H1 (cell line): ENCODE data around the gene LRCH1. TPM values are rescaled to one million over a fixed set of nuclear protein-coding genes. Genes with fewer than 3 reads are reported as not detected.

ENCODE experiments used
- BRCA1 ChIP-seq: IDR thresholded peaks from 2 replicates; pipeline ENCODE4 v1.6.1; 2012; ENCODE audit warnings: low read depth, low read length, improper control_type of control experiment
- CTCF ChIP-seq, 3 experiments: IDR thresholded peaks; 1 replicate in 2 of 3; 2 replicates in 1 of 3; pipeline versions ENCODE4 v1.5.1 to v1.6.1; 2011; ENCODE audit warnings: low read length in 3 of 3, mild to moderate bottlenecking in 3 of 3, inconsistent platforms in 2 of 3, low read depth in 1 of 3, moderate library complexity in 1 of 3; ENCODE audit not compliant: insufficient read depth in 1 of 3; ENCODE audit errors: control extremely low read depth in 1 of 3
- E2F6 ChIP-seq: IDR thresholded peaks from 2 replicates; pipeline ENCODE4 v1.6.1; 2012; ENCODE audit warnings: inconsistent platforms
- EGR1 ChIP-seq: IDR thresholded peaks from 2 replicates; pipeline ENCODE4 v1.6.1; 2011; ENCODE audit warnings: low read depth, low read length, borderline replicate concordance
- HDAC2 ChIP-seq, 2 experiments: fragments of 300-600 bp in 1 of 2; sonication (generic) in 1 of 2; IDR thresholded peaks; 2 replicates each; pipeline ENCODE4 v1.6.1; 2011 to 2012; ENCODE audit warnings: low read depth in 2 of 2, low read length in 2 of 2, mild to moderate bottlenecking in 2 of 2, moderate library complexity in 2 of 2, borderline replicate concordance in 1 of 2, inconsistent platforms in 1 of 2
- JUN ChIP-seq: IDR thresholded peaks from 2 replicates; pipeline ENCODE4 v1.6.1; 2011; ENCODE audit warnings: low read depth, mild to moderate bottlenecking, improper control_type of control experiment, low read length
- JUND ChIP-seq: IDR thresholded peaks from 2 replicates; pipeline ENCODE4 v1.6.1; 2011; ENCODE audit warnings: mild to moderate bottlenecking, improper control_type of control experiment, low read length
- KDM4A ChIP-seq: IDR thresholded peaks from one replicate; pipeline ENCODE4 v1.7.1; 2012; ENCODE audit warnings: low read depth, mild to moderate bottlenecking, moderate library complexity, low read length, inconsistent platforms; ENCODE audit not compliant: severe bottlenecking
- KDM5A ChIP-seq: fragments of 200-600 bp; IDR thresholded peaks from 2 replicates; pipeline ENCODE4 v1.7.1; 2012; ENCODE audit warnings: mild to moderate bottlenecking, low read length, inconsistent platforms, mixed read lengths
- NANOG ChIP-seq: IDR thresholded peaks from 2 replicates; pipeline ENCODE4 v1.6.1; 2011; ENCODE audit warnings: low read length, low read depth, mild to moderate bottlenecking, inconsistent platforms; ENCODE audit not compliant: insufficient read depth, poor library complexity, severe bottlenecking
- POU5F1 ChIP-seq: IDR thresholded peaks from 2 replicates; pipeline ENCODE4 v1.6.1; 2011; ENCODE audit warnings: low read depth, mild to moderate bottlenecking, low read length, moderate library complexity
- RBBP5 ChIP-seq: IDR thresholded peaks from 2 replicates; pipeline ENCODE4 v1.7.1; 2012; ENCODE audit warnings: low read depth, mild to moderate bottlenecking, inconsistent platforms, low read length, moderate library complexity, borderline replicate concordance
- SIX5 ChIP-seq: IDR thresholded peaks from 2 replicates; pipeline ENCODE4 v1.6.1; 2011; ENCODE audit warnings: mild to moderate bottlenecking, low read depth, low read length
- polyA plus RNA-seq, 7 experiments: library from polyadenylated mRNA; depleted of rRNA in 3 of 7; stranded (reverse) in 5 of 7; unstranded in 2 of 7; fragments of >200 nt in 5 of 7; fragments of 200-250 nt in 2 of 7; gene quantifications; 1 replicate in 5 of 7; 2 replicates in 1 of 7; 4 replicates in 1 of 7; pipeline versions ENCODE4 v1.2.1 to v1.2.3, GENCODE V29; 2011 to 2013; ENCODE audit warnings: missing spikeins in 2 of 7, mixed read lengths in 2 of 7
- total RNA-seq: library from RNA; stranded (reverse); fragmentation: NEBNext Ultra II Directional; extraction: Animal tissue kit (Norgen Biotek cat#: 25700); gene quantifications from 2 replicates; pipeline ENCODE4 v1.2.1, GENCODE V29; 2021

The LRCH1 gene
- total and polyA plus RNA-seq, 2 of the 8 experiments (the other 6 are each of a cell fraction or from before 2014, with no cell fraction given) = 3.0 to 10.1 TPM

GRCh38 chr13:46796515-46797474 is 243.8 kb downstream of the LRCH1 start, which contains the start of gene ESD (continued):
- no peak for TF ChIP-seq NANOG
- TF ChIP-seq E2F6 = peak; percentile 98
- TF ChIP-seq RBBP5 = peak; percentile 98
- TF ChIP-seq JUND = no peak
- TF ChIP-seq POU5F1 = no peak
- no peak for TF ChIP-seq JUN
- peak; percentile 97 for TF ChIP-seq KDM4A
- no peak for TF ChIP-seq KDM5A
- no peak for TF ChIP-seq BRCA1
- TF ChIP-seq CTCF (IDR thresholded peaks at IDR 0.05; ENCODE audit: control extremely low read depth in 1 of 3, insufficient read depth in 1 of 3, low read depth in 1 of 3, low read length in 3 of 3) = no peak
- TF ChIP-seq HDAC2 (IDR thresholded peaks at IDR 0.05; ENCODE audit: borderline replicate concordance in 1 of 2, low read depth in 2 of 2, low read length in 2 of 2) = no peak; a peak in 1 of 4 replicates
- TF ChIP-seq EGR1 = no peak
- TF ChIP-seq SIX5 = no peak
